ENCODE measurements around the gene ZNF672. TPM values are rescaled to one million over a fixed set of nuclear protein-coding genes. Genes with fewer than 3 reads are reported as not detected.
A peak's percentile ranks its signal among the peaks of the same experiment; 100 is the strongest.

ZNF672 gene
- total RNA-seq, 1 donor from 2014 or later = 15.3 TPM

DNA sequence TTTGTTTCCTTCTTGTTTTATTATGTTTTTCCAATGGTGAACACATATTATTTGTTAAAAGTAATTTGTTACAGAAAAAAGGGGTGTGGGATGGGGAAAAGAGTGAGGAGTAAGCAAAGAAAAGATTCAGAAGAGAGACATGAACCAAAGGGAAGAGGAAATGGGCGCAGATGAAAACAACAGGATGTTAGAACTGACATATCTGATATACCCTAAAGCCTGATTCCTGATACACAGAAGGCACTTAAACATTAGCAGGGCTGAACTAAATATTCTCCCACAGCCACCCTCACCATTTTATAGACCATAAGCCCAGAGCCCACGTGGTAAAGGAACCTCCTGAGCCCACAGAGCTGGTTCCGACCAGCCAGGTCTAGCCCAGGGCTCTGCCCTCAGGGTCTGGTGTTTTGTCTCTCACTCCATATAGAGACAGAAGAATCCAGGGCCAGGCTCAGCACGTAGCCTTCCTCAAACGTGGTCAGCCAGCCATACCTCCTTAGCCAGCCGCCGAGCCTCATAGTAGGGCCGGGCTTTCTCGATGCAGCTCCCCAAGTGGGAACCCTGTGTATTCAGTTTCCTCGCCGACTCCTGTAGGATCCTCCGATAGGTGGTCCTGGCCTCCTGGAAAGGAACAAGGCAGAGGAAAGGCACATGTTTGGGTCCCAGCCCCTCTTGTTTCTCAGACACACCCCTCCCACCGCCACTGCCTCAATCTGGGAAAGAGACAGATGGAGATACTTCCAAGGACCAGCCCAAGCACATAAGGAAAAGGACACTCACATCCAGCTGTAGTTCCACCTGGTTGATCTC, 21.8 kb upstream of the ZNF672 start:
- Histone ChIP-seq H3K36me3 (ENCODE audit: control insufficient read depth, insufficient read depth, low read length) (peaks cover 17% of the 10 kb centered on the region), H3K27me3 (ENCODE audit: control insufficient read depth, insufficient read depth, low read length) (no peaks in the 10 kb centered on the region), H3K4me3 (ENCODE audit: low read depth, low read length) (no peak overlapping the region)
- TF ChIP-seq, protein P1, sequence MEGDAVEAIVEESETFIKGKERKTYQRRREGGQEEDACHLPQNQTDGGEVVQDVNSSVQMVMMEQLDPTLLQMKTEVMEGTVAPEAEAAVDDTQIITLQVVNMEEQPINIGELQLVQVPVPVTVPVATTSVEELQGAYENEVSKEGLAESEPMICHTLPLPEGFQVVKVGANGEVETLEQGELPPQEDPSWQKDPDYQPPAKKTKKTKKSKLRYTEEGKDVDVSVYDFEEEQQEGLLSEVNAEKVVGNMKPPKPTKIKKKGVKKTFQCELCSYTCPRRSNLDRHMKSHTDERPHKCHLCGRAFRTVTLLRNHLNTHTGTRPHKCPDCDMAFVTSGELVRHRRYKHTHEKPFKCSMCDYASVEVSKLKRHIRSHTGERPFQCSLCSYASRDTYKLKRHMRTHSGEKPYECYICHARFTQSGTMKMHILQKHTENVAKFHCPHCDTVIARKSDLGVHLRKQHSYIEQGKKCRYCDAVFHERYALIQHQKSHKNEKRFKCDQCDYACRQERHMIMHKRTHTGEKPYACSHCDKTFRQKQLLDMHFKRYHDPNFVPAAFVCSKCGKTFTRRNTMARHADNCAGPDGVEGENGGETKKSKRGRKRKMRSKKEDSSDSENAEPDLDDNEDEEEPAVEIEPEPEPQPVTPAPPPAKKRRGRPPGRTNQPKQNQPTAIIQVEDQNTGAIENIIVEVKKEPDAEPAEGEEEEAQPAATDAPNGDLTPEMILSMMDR (IDR thresholded peaks at IDR 0.05; ENCODE audit: insufficient read depth, low read length, severe bottlenecking) = no peak
- FAIRE-seq (no peak), DNase-seq (ENCODE audit: low read depth) (no peak)

DNA sequence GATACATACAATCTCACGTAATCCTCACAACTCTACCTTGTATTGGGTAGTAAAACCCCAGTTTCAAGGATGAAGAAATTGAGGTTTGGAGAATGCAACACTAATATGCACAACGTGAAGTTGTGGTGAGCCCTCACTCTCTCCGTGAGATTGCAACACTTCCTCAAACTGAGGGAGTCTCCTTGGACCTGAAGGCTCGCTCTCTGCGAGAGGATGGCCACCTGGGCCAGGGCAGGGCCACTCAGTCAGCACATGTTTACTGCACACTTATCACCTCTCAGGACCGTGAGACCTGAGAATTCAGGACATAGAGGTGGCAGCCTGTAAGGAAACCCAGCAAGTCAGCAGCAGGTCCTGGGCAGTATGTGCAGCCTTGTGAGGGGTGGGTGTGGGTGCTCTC, 21.0 kb upstream of the ZNF672 start:
- H3K4me3 ChIP-seq (ENCODE audit: low read depth, low read length) = no peak overlapping the region
- H3K27me3 ChIP-seq (ENCODE audit: control insufficient read depth, insufficient read depth, low read length) = no peaks in the 10 kb centered on the region
- TF ChIP-seq, protein P1 (IDR thresholded peaks at IDR 0.05; ENCODE audit: insufficient read depth, low read length, severe bottlenecking) = no peak
- DNase-seq (ENCODE audit: low read depth) = no peak
- FAIRE-seq = no peak
- H3K36me3 ChIP-seq (ENCODE audit: control insufficient read depth, insufficient read depth, low read length) = peaks cover 17% of the 10 kb centered on the region

DNA sequence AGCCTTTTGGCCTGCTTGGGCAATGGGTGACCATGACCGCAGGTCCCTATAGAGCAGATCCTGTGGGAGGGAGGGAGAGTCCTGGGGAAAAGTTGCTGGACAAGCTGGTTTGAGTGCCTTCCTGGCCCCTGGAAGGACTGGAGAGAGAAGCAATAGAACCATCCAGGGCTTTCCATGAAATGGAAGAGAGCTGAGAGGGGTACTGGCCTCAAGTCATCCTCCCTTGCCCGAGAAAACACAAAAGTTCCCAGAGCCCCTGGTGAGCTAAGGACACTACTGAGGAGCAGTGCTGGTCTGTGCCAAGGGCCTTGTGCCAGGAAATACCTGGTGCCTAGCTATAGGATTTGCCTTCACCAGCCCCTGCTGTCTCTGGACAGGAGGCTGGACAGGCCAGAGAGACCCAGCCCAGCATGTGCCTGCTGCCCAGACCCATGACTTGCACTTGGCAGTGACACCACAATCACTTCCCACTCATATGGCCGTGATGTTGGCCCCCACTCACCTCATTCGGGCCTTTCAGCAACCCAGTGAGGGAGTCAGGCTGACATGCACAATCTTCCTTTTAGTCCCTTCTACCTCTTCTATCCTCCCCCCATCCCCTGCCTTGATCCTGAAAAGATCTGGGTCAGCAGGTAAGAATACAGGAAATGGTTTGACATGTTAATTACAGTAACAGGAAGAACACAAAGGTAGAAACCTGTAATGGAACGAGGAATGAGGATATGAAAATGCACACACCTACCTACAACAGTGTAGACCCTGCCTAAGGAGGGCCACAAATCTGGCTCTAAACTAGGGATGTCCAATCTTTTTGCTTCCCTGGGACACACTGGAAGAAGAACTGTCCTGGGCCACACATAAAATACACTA, 19.3 kb upstream of the ZNF672 start:
- TF ChIP-seq, protein P1 (IDR thresholded peaks at IDR 0.05; ENCODE audit: insufficient read depth, low read length, severe bottlenecking) = no peak
- FAIRE-seq (no peak), DNase-seq (ENCODE audit: low read depth) (no peak)
- Histone ChIP-seq H3K27me3 (ENCODE audit: control insufficient read depth, insufficient read depth, low read length) (no peaks in the 10 kb centered on the region), H3K36me3 (ENCODE audit: control insufficient read depth, insufficient read depth, low read length) (peaks cover 18% of the 10 kb centered on the region), H3K4me3 (ENCODE audit: low read depth, low read length) (no peak overlapping the region)

DNA sequence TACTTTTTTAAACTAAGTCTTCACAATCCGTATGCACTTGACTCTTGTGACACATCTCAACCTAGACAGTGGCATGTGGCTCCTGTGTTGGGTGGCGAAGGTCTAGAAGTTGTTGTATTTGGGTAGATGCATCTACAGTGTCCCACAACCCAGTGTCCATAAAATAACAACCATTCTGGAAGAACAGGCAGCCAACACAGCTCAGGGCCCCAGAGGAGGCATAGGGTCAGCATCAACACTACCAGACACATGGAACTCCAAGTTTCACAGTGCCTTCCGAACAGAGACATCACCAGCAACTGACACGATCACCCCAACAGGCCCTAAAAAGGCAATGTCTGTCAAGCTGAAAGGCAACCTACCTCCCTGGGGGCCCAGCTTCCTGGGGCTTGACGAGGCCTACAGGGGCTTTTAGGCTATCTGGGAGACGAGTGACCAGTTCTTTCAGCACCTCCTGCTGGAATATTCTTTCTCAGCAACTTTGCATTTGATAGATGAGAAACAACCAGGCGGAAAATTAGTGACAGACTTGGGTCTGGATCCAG, 17.9 kb upstream of the ZNF672 start:
- Histone ChIP-seq H3K36me3 (ENCODE audit: control insufficient read depth, insufficient read depth, low read length) (peaks cover 14% of the 10 kb centered on the region), H3K4me3 (ENCODE audit: low read depth, low read length) (no peak overlapping the region), H3K27me3 (ENCODE audit: control insufficient read depth, insufficient read depth, low read length) (no peaks in the 10 kb centered on the region)
- TF ChIP-seq, protein P1 (IDR thresholded peaks at IDR 0.05; ENCODE audit: insufficient read depth, low read length, severe bottlenecking) = no peak
- no peak for DNase-seq (ENCODE audit: low read depth)
- FAIRE-seq = no peak

DNA sequence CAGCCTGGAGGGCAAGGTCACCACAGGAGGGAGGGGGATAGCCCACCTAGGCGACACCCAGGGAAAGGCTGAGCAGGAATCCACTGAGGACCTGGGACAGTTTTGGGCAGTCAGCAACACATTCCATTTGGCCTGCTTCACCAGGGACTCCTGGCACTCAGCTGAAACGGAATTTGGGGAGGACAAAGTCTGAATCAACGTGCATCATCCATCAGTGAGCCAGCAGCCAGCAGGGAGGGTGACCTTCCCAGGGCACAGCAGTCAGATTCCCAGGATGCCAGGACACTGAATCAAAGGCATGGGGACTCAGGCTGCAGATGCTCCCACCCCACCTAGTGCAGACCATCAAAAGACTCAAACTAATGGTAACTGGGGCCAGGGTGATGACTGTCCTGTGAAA, 16.9 kb upstream of the ZNF672 start:
- FAIRE-seq (no peak), DNase-seq (ENCODE audit: low read depth) (peak; percentile 30)
- TF ChIP-seq, protein P1 (IDR thresholded peaks at IDR 0.05; ENCODE audit: insufficient read depth, low read length, severe bottlenecking) = no peak
- Histone ChIP-seq H3K4me3 (ENCODE audit: low read depth, low read length) (no peak overlapping the region), H3K27me3 (ENCODE audit: control insufficient read depth, insufficient read depth, low read length) (no peaks in the 10 kb centered on the region), H3K36me3 (ENCODE audit: control insufficient read depth, insufficient read depth, low read length) (peaks cover 14% of the 10 kb centered on the region)

Measured in bronchial epithelial cell (primary cell).